GM21423 (cell line): ENCODE data around the gene DPYD.

Experiments
- ATAC-seq: cut with Tn5 transposase; IDR thresholded peaks from one replicate; pipeline ENCODE4 v1.9.1; 2021; ENCODE audit warnings: mild to moderate bottlenecking, moderate library complexity; ENCODE audit not compliant: unreplicated experiment

The DPYD gene

DNA sequence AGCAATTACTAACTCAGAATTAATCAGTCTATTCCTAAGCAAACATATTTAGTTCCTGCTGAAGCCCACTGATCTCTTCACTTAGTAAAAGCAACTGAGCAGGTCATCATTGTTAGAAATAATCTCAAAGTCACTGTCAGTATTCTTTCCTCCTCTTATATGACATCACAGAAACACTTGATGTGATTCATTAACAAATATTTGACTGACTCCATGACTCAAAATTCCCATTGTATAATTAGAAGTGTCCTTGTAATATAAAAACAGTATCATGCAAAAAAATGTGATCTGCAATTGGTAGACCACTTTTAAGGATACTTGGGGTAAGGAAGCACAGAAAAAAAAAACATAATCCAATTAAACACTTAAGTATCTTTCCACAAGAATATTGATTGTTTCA, 194.4 kb downstream of the DPYD start:
- ATAC-seq = no peak

GRCh38 chr1:97721221-97721620, 199.6 kb downstream of the DPYD start:
- ATAC-seq = no peak

- ATAC-seq = no peak
These were observed 207.9 kb downstream of the DPYD start for GRCh38 chr1:97712980-97713379.

GRCh38 chr1:97711858-97712257, 209.0 kb downstream of the DPYD start:
- ATAC-seq = no peak

DNA sequence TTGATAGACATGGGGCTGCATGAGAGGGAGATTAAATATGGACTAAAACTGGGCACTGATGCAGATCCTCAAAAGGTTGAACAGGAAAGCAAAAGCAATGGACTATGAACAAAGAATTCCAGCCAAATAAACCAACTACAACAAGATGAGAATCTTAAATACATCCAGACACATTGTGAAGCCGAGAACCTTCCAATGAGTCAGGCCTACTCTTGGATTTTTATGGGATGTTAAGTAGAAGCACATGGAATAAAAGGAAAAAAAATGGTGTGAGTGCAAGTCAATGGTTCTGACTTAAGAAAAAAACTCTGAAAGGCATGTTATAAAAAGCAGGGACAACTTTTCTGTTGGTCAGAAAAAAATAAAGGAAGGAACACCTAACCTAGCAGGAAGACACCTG, 227.2 kb downstream of the DPYD start:
- ATAC-seq = no peak

- no peak for ATAC-seq
These were observed 229.5 kb downstream of the DPYD start for GRCh38 chr1:97691325-97691724.

DNA sequence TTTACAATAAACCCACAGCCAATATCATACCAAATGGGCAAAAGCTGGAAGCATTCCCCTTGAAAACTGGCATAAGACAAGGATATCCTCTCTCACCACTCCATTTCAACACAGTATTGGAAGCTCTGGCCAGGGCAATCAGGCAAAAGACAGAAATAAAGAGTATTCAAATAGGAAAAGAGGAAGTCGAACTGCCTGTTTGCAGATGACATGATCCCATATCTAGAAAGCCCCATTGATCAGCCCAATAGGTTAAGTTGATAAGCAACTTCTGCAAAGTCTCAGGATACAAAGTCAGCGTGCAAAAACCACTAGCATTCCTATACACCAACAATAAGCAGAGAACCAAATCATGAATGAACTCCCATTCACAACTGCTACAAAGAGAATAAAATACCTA, 235.5 kb downstream of the DPYD start:
- ATAC-seq = no peak

DNA sequence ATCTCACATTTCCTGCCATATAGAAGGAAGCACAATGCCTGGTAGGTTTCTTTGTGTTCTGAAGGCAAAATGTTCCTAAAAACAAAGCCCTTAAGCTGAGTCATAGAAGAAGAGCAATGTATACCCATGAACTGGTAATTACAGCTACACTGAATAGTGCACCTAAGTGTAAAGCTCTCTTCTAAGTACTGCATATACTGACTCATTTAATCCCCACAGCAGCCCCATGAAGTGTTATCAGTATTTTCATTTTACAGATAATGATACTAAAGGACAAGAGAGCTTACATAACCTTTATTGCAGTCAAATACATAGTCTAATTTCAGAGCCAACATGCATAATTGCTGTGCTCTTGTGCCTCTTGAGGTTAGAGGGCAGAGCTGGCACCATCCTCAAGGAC, 239.9 kb downstream of the DPYD start:
- no peak for ATAC-seq

- no peak for ATAC-seq
These were observed 240.4 kb downstream of the DPYD start for GRCh38 chr1:97680470-97680869.

- ATAC-seq = no peak
These were observed 243.1 kb downstream of the DPYD start for GRCh38 chr1:97677702-97678101.

DNA sequence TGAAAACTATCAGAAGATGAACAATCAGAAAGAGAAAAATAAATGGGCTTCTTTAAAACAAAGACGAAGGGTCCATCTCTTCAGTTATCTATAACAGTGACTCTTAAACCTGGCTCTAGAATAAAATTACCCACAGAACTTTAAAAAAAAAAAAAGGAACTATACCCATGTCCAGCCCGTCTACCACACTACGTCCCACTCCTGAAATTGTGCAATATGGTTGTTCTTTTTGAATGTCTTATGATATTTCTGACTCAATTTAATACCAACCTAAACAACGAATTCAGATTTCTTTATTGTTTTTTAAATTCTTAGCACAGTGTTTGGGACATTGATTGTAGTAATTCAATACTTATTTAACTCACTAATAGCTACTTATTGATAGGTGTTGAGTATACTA, 246.3 kb downstream of the DPYD start:
- ATAC-seq = no peak

- no peak for ATAC-seq
These were observed 251.9 kb downstream of the DPYD start for GRCh38 chr1:97668945-97669344.

DNA sequence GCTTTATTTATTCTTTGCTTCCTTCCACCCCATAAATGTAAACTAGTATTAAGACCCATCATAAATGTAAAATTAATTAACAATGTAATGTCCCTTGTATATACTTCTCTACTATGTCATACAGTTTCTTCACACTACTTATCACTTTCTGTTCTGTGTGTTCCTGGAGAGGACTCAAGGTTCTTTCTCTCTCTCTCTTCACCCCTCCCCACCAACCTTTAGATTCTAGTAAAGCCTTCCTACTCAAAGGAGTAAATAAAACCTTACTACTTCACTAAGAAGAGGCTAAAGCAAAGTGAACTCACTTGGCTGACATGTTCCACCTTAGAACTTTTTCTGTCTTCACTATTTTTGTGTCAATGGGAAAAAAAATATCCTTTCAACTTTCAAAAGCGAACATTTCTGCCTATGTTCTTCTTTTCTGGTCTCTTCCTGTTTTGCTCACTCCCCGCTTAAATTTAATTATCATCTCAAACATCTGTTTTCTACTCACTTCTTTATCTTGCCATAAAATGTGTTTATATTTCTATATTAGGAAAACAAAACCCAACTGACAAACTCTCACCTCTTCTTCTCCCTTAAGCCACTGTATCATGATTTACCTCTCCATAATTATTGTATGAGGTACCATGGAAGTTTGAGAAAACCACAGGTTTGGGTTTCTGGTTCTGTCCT, 260.3 kb downstream of the DPYD start:
- no peak for ATAC-seq

- no peak for ATAC-seq
These were observed 265.8 kb downstream of the DPYD start for GRCh38 chr1:97654876-97655585.

GRCh38 chr1:97651250-97651649, 269.6 kb downstream of the DPYD start:
- ATAC-seq = no peak

DNA sequence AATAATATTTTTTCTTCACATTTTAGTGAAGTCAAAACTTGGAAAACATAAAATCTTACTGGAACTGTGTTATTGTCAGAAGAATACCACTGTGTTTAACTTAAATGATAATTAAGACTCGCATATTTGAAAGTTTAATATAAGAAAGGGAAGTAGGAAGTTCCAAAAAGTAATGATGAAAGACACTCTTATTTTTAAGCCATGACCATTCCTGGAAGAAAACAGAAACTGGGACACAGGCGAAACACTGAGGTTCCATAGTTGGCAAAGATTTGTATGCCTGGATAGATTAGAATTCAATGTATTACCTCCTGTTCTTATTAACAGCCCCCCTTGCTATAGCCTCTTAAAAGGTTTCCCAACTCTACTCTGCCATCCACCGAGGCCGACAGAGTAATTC, 271.2 kb downstream of the DPYD start:
- no peak for ATAC-seq

GRCh38 chr1:97647776-97648175, 273.1 kb downstream of the DPYD start:
- no peak for ATAC-seq

GRCh38 chr1:97646071-97646470, 274.8 kb downstream of the DPYD start:
- no peak for ATAC-seq

DNA sequence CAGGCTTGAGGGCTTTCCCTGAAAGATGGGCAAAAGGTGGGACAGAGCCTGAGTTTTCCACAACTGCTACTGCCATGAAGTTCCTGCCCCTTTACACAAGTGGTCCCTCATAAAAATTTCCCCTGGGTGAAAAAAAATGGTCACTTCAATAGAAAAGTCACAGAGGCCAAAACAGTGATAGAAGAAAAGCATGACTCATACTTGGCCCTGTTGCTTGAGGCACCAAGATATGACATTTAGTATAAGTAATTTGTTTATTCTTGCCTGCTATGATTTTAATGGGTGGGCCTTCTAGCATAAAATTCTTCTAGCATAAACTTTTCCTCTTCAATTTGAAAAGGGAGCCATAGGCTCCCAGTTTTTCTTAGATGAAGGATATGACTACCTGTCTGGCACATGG, 280.2 kb downstream of the DPYD start:
- ATAC-seq = no peak

GRCh38 chr1:97636941-97637340, 283.9 kb downstream of the DPYD start:
- no peak for ATAC-seq

GRCh38 chr1:97634758-97635157, 286.1 kb downstream of the DPYD start:
- no peak for ATAC-seq

- ATAC-seq = no peak
These were observed 288.1 kb downstream of the DPYD start for GRCh38 chr1:97632776-97633175.

DNA sequence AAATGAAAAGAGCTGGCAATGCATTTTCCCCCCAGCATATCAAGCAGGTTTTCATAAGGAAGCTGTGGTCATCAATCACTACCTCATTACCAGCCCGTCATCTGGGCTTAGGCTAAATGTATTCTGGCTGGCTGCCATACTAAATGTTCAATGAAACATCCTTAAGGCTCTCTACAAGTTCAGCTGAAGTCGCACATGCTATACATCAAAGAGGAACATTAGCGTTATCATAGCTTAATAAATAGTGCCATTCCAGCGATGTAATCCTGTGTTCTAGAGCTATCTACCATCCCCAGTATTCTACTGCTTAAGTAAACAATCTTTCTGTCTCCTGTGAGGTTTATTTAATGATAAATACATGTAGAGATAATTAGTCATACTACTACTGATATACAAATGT, 288.8 kb downstream of the DPYD start:
- no peak for ATAC-seq
